Measurements from ENCODE around the gene DDX18.

DDX18 gene

DNA sequence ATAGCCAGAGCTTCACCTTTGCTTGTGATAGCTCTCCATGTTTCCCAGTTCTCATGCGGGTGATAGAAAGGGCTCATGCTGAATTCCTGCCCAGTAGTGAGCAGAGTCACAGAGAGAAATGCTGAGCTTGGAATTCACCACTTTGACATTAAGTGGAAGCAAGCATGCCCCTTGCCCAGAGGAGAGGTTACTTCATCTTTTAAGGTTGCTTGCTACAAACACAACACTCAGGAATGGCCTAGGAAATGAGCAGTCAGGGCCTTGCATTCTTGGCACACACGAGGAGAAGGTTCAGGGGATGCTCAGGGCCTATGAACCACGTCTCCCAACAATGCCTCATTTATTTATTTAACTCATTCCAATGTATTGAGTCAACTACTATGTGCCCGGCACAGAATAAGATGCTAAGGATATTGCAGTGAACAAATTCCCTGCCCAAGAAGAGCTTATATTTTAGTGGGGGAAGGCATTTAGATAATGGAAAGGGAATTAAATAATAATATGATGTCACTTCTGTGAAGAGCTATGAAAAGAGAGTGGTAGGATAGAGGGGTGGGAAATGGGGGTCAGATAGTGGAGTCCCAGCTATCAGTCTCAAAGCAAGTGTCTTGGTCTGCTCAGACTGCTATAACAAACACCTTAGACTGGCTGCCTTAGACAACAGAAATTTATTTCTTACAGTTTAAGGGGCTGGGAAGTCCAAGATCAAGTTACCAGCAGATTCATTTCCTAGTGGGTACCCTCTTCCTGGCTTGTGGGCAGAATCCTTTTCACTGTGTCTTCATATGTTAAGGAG, 42.1 kb downstream of the DDX18 start:
- no peak overlapping the region for H3K27ac ChIP-seq
- no peak for DNase-seq (ENCODE audit: low spot score)
- no peak for TF ChIP-seq CTCF (IDR thresholded peaks at IDR 0.05)
- no peak overlapping the region for H3K4me3 ChIP-seq

GRCh38 chr2:117858336-117858735, 43.8 kb downstream of the DDX18 start:
- DNase-seq (ENCODE audit: low spot score): no peak
- H3K27ac ChIP-seq: no peak overlapping the region
- TF ChIP-seq CTCF (IDR thresholded peaks at IDR 0.05): no peak
- no peak overlapping the region for H3K4me3 ChIP-seq

GRCh38 chr2:117858892-117859531, 44.5 kb downstream of the DDX18 start:
- TF ChIP-seq CTCF (IDR thresholded peaks at IDR 0.05): no peak
- Histone ChIP-seq H3K4me3 (no peak overlapping the region), H3K27ac (no peak overlapping the region)
- DNase-seq (ENCODE audit: low spot score): no peak

GRCh38 chr2:117859532-117859911, 45.0 kb downstream of the DDX18 start:
- Histone ChIP-seq H3K27ac (no peak overlapping the region), H3K4me3 (no peak overlapping the region)
- TF ChIP-seq CTCF (IDR thresholded peaks at IDR 0.05): no peak
- DNase-seq (ENCODE audit: low spot score): no peak

GRCh38 chr2:117859924-117860647, 45.6 kb downstream of the DDX18 start:
- no peak for DNase-seq (ENCODE audit: low spot score)

DNA sequence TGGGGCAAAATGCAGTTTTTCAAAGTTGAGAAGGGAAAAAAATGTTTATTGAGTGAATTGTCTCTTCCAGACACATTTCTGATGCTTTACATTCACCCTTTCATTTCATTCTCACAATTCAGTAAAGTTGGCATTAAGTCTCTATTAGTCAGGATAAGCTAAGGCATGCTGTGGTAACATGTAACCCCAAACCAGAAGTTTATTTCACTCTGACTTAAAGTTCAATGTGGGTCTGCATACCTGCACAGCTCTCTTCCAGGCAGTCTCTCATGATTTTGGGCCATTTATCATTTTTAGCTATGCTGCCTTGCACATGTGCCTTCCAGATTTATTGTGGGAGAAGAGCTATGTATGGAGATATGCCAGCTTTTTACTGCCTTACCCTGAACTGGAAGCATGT, 48.0 kb downstream of the DDX18 start:
- Histone ChIP-seq H3K4me3 (no peak overlapping the region), H3K27ac (no peak overlapping the region)
- DNase-seq (ENCODE audit: low spot score): no peak
- no peak for TF ChIP-seq CTCF (IDR thresholded peaks at IDR 0.05)

More at GRCh38 chr2:117859924-117860647, 45.6 kb downstream of the DDX18 start:
- no peak for TF ChIP-seq CTCF (IDR thresholded peaks at IDR 0.05)
- no peak overlapping the region for H3K27ac ChIP-seq
- no peak overlapping the region for H3K4me3 ChIP-seq

All from coronary artery (tissue), 2 donors.